Measurements from ENCODE around the gene CFAP77. TPM values are rescaled to one million over a fixed set of nuclear protein-coding genes. Genes with fewer than 3 reads are reported as not detected.

Gene CFAP77
- total and polyA plus RNA-seq, 2 of the 8 experiments (the other 6 are each of a cell fraction or from before 2014, with no cell fraction given): 0.63 to 0.97 TPM

DNA sequence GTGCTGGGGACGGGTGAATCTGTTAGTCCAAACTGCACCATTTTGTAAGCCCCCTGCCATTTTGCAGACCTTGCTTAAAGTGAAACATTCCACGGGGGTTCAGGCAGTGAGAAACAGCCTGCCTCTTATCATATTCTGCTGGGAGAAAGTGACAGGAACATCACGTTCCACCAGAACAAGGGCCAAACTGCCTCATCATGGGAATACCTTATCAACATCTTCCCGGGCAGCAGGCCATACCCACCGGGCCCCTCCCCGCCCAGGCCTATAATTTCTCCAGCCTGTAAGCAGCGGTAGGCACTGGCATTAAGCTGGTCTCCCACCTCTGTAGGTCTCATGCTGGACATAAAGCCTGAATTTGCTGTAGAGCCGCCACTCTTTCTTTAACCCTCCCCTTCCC lies 1.5 kb upstream of the CFAP77 start:
- 78% methylated on average over 8 of the region's 8 CpGs; no CpG with 5 or more reads in 1 of the 2 experiments for WGBS, 2 experiments (ENCODE audit: extremely low coverage in 1 of 2, insufficient coverage in 1 of 2, insufficient read length in 1 of 2, insufficient replicate concordance in 2 of 2, low coverage in 1 of 2, low lambda C conversion rate in 2 of 2, missing lambda C conversion rate in 1 of 2)
- H3K27ac ChIP-seq (ENCODE audit: low read depth, low read length): no peak overlapping the region
- H3K4ac ChIP-seq (replicated peaks; ENCODE audit: insufficient read length, low read depth, low read length): no peak overlapping the region
- ChIA-PET POLR2A (ENCODE audit: partially characterized antibody) (no interaction called here), CTCF (ENCODE audit: partially characterized antibody) (interaction anchor here (1.1 kb wide), 1 partner anchor 166 kb away, joined by 4 read pairs; no protein-coding TSS in a partner anchor)
- peaks cover 0 to 26% of the 10 kb centered on the region in 2 experiments; a peak in 2 of 4 replicates for H3K79me2 ChIP-seq (ENCODE audit: control insufficient read depth in 1 of 2, insufficient read depth in 2 of 2, low read length in 2 of 2)
- no peak overlapping the region for H2AK5ac ChIP-seq (ENCODE audit: low read depth, low read length)
- no peak overlapping the region for H2AFZ ChIP-seq (ENCODE audit: low read length)
- no peaks in the 10 kb centered on the region; a peak in 1 of 4 replicates for H3K9me3 ChIP-seq (ENCODE audit: insufficient read depth in 2 of 2, low read depth in 1 of 2, low read length in 1 of 2)
- no peak overlapping the region for H2BK12ac ChIP-seq (ENCODE audit: low read depth, low read length)
- no peak overlapping the region for H2BK15ac ChIP-seq (ENCODE audit: low read length)
- peaks cover 1 to 20% (median 13%) of the 10 kb centered on the region in 4 experiments; a peak in 6 of 7 replicates for H3K27me3 ChIP-seq (replicated peaks in 1 of 4; ENCODE audit: control insufficient read depth in 3 of 4, extremely low read depth in 1 of 4, insufficient read depth in 3 of 4, low read length in 3 of 4)
- no peak overlapping the region for H3K14ac ChIP-seq (ENCODE audit: insufficient read length)
- peaks cover 0 to 11% (median 5%) of the 10 kb centered on the region in 4 experiments; a peak in 5 of 7 replicates for H3K4me1 ChIP-seq (replicated peaks in 1 of 4; ENCODE audit: control insufficient read depth in 3 of 4, insufficient read depth in 4 of 4, low read length in 3 of 4)
- no peak for DNase-seq (ENCODE audit: low read depth in 1 of 2, low spot score in 2 of 2)
- H4K20me1 ChIP-seq (replicated peaks in 1 of 2; ENCODE audit: control insufficient read depth in 1 of 2, insufficient read depth in 2 of 2, low read length in 2 of 2): peaks cover 0 to 3% of the 10 kb centered on the region in 2 experiments
- no peak overlapping the region for H4K8ac ChIP-seq (ENCODE audit: extremely low read depth, insufficient read depth, low read length)
- H3K9ac ChIP-seq (replicated peaks in 1 of 4; ENCODE audit: extremely low read depth in 1 of 4, low read depth in 3 of 4, low read length in 3 of 4): no peak overlapping the region
- H3K4me2 ChIP-seq (ENCODE audit: insufficient read depth in 1 of 2, low read depth in 2 of 2, low read length in 2 of 2): no peak overlapping the region
- no peak overlapping the region for H3K56ac ChIP-seq (replicated peaks; ENCODE audit: insufficient read length, low read depth, low read length)
- H4K5ac ChIP-seq (ENCODE audit: insufficient read length, low read depth, low read length): no peak overlapping the region
- no peak overlapping the region for H3K4me3 ChIP-seq (ENCODE audit: extremely low read depth in 1 of 4, insufficient read depth in 2 of 4, low read depth in 3 of 4, low read length in 4 of 4)
- no peak overlapping the region for H3K18ac ChIP-seq (ENCODE audit: extremely low read depth, low read length)
- 0 out of 8 replicates have a peak, but pooled peaks cover 0 to 4% (median 0%) of the 10 kb centered on the region in 4 experiments for H3K36me3 ChIP-seq (ENCODE audit: control insufficient read depth in 2 of 4, insufficient read depth in 4 of 4, low read length in 3 of 4)
- TF ChIP-seq SIX5 (IDR thresholded peaks at IDR 0.05; ENCODE audit: low read depth, low read length): no peak
- no peak for TF ChIP-seq SP1 (IDR thresholded peaks at IDR 0.05; ENCODE audit: low read depth, low read length)
- no peak for TF ChIP-seq YY1 (IDR thresholded peaks at IDR 0.05; ENCODE audit: low read depth, low read length)
- TF ChIP-seq, protein P1, sequence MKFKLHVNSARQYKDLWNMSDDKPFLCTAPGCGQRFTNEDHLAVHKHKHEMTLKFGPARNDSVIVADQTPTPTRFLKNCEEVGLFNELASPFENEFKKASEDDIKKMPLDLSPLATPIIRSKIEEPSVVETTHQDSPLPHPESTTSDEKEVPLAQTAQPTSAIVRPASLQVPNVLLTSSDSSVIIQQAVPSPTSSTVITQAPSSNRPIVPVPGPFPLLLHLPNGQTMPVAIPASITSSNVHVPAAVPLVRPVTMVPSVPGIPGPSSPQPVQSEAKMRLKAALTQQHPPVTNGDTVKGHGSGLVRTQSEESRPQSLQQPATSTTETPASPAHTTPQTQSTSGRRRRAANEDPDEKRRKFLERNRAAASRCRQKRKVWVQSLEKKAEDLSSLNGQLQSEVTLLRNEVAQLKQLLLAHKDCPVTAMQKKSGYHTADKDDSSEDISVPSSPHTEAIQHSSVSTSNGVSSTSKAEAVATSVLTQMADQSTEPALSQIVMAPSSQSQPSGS (IDR thresholded peaks at IDR 0.05; ENCODE audit: low read length): no peak
- TF ChIP-seq TAF1 (IDR thresholded peaks at IDR 0.05; ENCODE audit: low read depth, low read length): no peak
- TF ChIP-seq TEAD4 (IDR thresholded peaks at IDR 0.05; ENCODE audit: low read depth, low read length): no peak
- no peak for TF ChIP-seq CBX8 (IDR thresholded peaks at IDR 0.05; ENCODE audit: borderline replicate concordance, low read depth, low read length)
- TF ChIP-seq TAF7 (optimal IDR thresholded peaks at IDR 0.05; ENCODE audit: borderline replicate concordance, low read depth, low read length): no peak
- no peak for TF ChIP-seq HDAC2 (IDR thresholded peaks at IDR 0.05; ENCODE audit: borderline replicate concordance in 1 of 2, low read depth in 2 of 2, low read length in 2 of 2)
- H2BK120ac ChIP-seq (replicated peaks; ENCODE audit: low read depth, low read length): no peak overlapping the region
- no peak overlapping the region for H2BK20ac ChIP-seq (ENCODE audit: low read length)
- H3K79me1 ChIP-seq (ENCODE audit: low read depth, low read length): peaks cover 8% of the 10 kb centered on the region
- H4K91ac ChIP-seq (replicated peaks; ENCODE audit: insufficient read length, low read length): no peak overlapping the region
- peaks cover 15% of the 10 kb centered on the region; the same call in 1 of the 2 replicates for H3K23me2 ChIP-seq (ENCODE audit: low read depth, low read length)
- no peak for FAIRE-seq
- no peak overlapping the region for H3K23ac ChIP-seq (ENCODE audit: insufficient read length)
- no peak overlapping the region for H2BK5ac ChIP-seq (ENCODE audit: low read depth, low read length)

Data from H1 (cell line).